ENCODE measurements around the gene ATP8B4. TPM values are rescaled to one million over a fixed set of nuclear protein-coding genes. Genes with fewer than 3 reads are reported as not detected.

ATP8B4 gene
- total and polyA plus RNA-seq, 2 donors (not counting 1 experiment from before 2014, with no cell fraction given): 0.42 TPM; not detected in 1

- H3K4me3 ChIP-seq (ENCODE audit: control extremely low read depth in 1 of 5, extremely low read depth in 1 of 5, insufficient read depth in 1 of 5, low read depth in 2 of 5, low read length in 4 of 5): no peak overlapping the region
Observed at GRCh38 chr15:49962044-49962602, 156.9 kb downstream of the ATP8B4 start.

GRCh38 chr15:49953421-49953820, 165.6 kb downstream of the ATP8B4 start:
- intact Hi-C loops (cut with micrococcal nuclease): no loop called here
- Histone ChIP-seq H3K4me2 (replicated peaks; ENCODE audit: low read depth, low read length, poor library complexity, severe bottlenecking) (no peak overlapping the region), H2AFZ (ENCODE audit: insufficient read depth, low read depth, low read length, poor library complexity, severe bottlenecking) (no peak overlapping the region), H3K4me1 (ENCODE audit: control insufficient read depth in 2 of 2, insufficient read depth in 2 of 2, low read length in 2 of 2) (no peaks in the 10 kb centered on the region), H3K27ac (ENCODE audit: low read length in 2 of 2) (no peak overlapping the region), H3K9ac (ENCODE audit: low read length) (no peak overlapping the region), H4K20me1 (ENCODE audit: control insufficient read depth, insufficient read depth, low read length, poor library complexity, severe bottlenecking) (no peaks in the 10 kb centered on the region), H3K79me2 (ENCODE audit: control insufficient read depth, insufficient read depth, low read length) (no peaks in the 10 kb centered on the region), H3K4me3 (ENCODE audit: control extremely low read depth in 1 of 5, extremely low read depth in 1 of 5, insufficient read depth in 1 of 5, low read depth in 2 of 5, low read length in 4 of 5) (no peak overlapping the region), H3K9me3 (ENCODE audit: control extremely low read depth in 1 of 3, control insufficient read depth in 2 of 3, insufficient read depth in 1 of 3, low read length in 2 of 3) (peaks cover 0 to 12% (median 1%) of the 10 kb centered on the region in 3 donors), H3K36me3 (replicated peaks in 1 of 2; ENCODE audit: control extremely low read depth in 1 of 2, control insufficient read depth in 1 of 2, extremely low read depth in 1 of 2, insufficient read depth in 2 of 2, low read length in 1 of 2) (no peaks in the 10 kb centered on the region), H3K27me3 (replicated peaks in 1 of 4; ENCODE audit: control extremely low read depth in 1 of 4, control insufficient read depth in 3 of 4, insufficient read depth in 4 of 4, low read length in 3 of 4) (no peaks in the 10 kb centered on the region)
- Mint-ChIP-seq H3K4me3 (no peak overlapping the region), H3K27ac (no peak overlapping the region), H3K27me3 (peaks cover 3% of the 10 kb centered on the region), H3K4me1 (no peaks in the 10 kb centered on the region), H3K9me3 (ENCODE audit: insufficient read depth) (peaks cover 4% of the 10 kb centered on the region)
- ATAC-seq (ENCODE audit: low read depth): no peak
- 83% methylated on average over 3 of the region's 3 CpGs for WGBS (ENCODE audit: insufficient coverage)
- DNase-seq: no peak
- TF ChIP-seq EZH2 (IDR thresholded peaks at IDR 0.05; ENCODE audit: borderline replicate concordance, insufficient read depth, low read depth, low read length, poor library complexity, severe bottlenecking): no peak
- no peak for TF ChIP-seq CTCF (IDR thresholded peaks at IDR 0.05)
- CTCF ChIA-PET: no interaction called here
- POLR2A ChIA-PET: no interaction called here

More at GRCh38 chr15:49962044-49962602, 156.9 kb downstream of the ATP8B4 start:
- Mint-ChIP-seq H3K27me3 (no peaks in the 10 kb centered on the region), H3K27ac (no peak overlapping the region), H3K4me3 (no peak overlapping the region), H3K4me1 (no peaks in the 10 kb centered on the region), H3K9me3 (ENCODE audit: insufficient read depth) (peaks cover 7% of the 10 kb centered on the region)
- Histone ChIP-seq H3K27ac (ENCODE audit: low read length in 2 of 2) (no peak overlapping the region), H3K4me1 (ENCODE audit: control insufficient read depth in 2 of 2, insufficient read depth in 2 of 2, low read length in 2 of 2) (no peaks in the 10 kb centered on the region), H3K9me3 (ENCODE audit: control extremely low read depth in 1 of 3, control insufficient read depth in 2 of 3, insufficient read depth in 1 of 3, low read length in 2 of 3) (peaks cover 0 to 19% (median 0%) of the 10 kb centered on the region in 3 donors), H2AFZ (ENCODE audit: insufficient read depth, low read depth, low read length, poor library complexity, severe bottlenecking) (no peak overlapping the region), H3K9ac (ENCODE audit: low read length) (no peak overlapping the region), H3K79me2 (ENCODE audit: control insufficient read depth, insufficient read depth, low read length) (no peaks in the 10 kb centered on the region), H3K4me2 (replicated peaks; ENCODE audit: low read depth, low read length, poor library complexity, severe bottlenecking) (no peak overlapping the region), H4K20me1 (ENCODE audit: control insufficient read depth, insufficient read depth, low read length, poor library complexity, severe bottlenecking) (no peaks in the 10 kb centered on the region), H3K36me3 (replicated peaks in 1 of 2; ENCODE audit: control extremely low read depth in 1 of 2, control insufficient read depth in 1 of 2, extremely low read depth in 1 of 2, insufficient read depth in 2 of 2, low read length in 1 of 2) (no peaks in the 10 kb centered on the region), H3K27me3 (replicated peaks in 1 of 4; ENCODE audit: control extremely low read depth in 1 of 4, control insufficient read depth in 3 of 4, insufficient read depth in 4 of 4, low read length in 3 of 4) (no peaks in the 10 kb centered on the region)
- DNase-seq: no peak
- no peak for TF ChIP-seq EZH2 (IDR thresholded peaks at IDR 0.05; ENCODE audit: borderline replicate concordance, insufficient read depth, low read depth, low read length, poor library complexity, severe bottlenecking)
- ChIA-PET POLR2A (no interaction called here), CTCF (no interaction called here)
- no peak for ATAC-seq (ENCODE audit: low read depth)
- intact Hi-C loops (cut with micrococcal nuclease): no loop called here
- WGBS (ENCODE audit: insufficient coverage): no CpG with 5 or more reads among the region's 3 CpGs

Data from B cell (primary cell).